NCI-H748 (cell line): ENCODE results near the gene TBC1D9B.
"Not testable (repeated sequence)": the region's sequence is repeated elsewhere in the genome, so short reads cannot be mapped to it uniquely, and the experiment has no call there.

Experiments
- DNase-seq: peaks from one replicate; lab custom pipeline; 2025; ENCODE audit not compliant: unreplicated experiment; lab: John Stamatoyannopoulos, UW

TBC1D9B gene

DNA sequence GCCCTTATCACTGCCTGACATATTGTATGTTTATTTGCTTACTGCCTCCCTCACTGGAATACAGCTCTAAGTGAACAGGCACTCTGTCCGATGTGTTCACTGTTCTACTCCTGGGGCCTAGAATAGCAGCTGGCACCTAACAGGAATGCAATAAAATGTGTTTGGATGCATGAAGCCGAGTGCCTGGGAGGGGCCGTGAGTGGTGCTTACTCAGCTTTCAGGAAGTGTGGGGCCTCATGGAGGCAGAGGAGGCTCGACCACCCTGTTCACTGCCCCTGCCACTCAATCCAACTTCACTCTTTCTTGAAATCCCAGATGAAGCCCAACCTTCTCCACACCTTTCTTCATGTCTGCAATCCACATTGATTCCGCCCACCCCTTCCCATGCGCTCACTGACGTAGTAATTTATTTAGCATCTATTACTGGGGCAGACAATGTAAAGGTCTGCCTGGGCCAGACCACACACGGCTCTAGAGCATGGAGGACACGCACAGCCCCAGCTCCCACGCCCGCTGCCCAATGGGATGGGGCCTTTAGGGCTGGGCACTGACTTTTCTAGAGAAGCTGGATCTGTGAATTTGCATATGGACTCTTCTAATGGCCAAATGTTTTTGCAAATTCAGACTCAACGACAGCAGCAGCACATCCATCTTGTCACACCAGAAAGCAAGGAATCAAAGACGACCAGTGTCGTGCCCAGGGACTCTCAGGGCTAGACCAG is 21.3 kb downstream of the TBC1D9B start:
- no peak for DNase-seq

- no peak for DNase-seq
Measured at GRCh38 chr5:179885491-179886090, 22.1 kb downstream of the TBC1D9B start.

- no peak for DNase-seq
Measured at GRCh38 chr5:179883163-179883562, 24.5 kb downstream of the TBC1D9B start.

GRCh38 chr5:179882338-179882737 is 25.4 kb downstream of the TBC1D9B start:
- no peak for DNase-seq

GRCh38 chr5:179880848-179881590 is 26.7 kb downstream of the TBC1D9B start:
- DNase-seq: no peak

DNA sequence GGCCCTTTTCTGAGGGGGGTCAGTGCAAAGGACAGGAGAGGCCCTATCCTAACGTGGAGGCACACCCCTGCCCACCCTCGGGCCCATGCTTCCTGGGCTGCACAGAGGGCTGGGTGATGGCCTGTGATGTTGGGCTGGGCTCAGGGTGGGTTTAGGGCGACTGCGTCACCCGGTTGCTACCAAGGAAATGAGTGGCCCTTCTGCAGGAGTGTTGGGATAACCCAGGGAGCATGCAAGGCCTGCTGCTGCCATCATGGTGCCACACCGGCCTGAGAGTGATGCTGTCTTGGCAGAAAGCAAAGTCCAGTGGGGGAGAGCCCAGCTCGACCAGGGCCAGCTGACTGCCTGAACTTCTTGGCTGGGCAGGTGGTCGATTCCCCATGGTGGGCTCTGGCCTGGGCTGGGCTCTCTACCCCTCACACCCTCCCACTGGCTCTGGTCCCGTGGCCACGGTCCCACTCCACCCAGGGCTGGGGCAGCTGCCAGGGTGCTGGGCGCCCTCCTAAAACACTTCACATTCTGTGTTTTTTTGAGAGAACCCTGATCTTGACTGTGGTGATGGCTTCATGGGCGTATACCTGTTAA is 27.5 kb downstream of the TBC1D9B start:
- DNase-seq: no peak

- DNase-seq: no peak
Measured at GRCh38 chr5:179879690-179880010, 28.0 kb downstream of the TBC1D9B start.

GRCh38 chr5:179879003-179879689 is 28.6 kb downstream of the TBC1D9B start:
- no peak for DNase-seq

DNA sequence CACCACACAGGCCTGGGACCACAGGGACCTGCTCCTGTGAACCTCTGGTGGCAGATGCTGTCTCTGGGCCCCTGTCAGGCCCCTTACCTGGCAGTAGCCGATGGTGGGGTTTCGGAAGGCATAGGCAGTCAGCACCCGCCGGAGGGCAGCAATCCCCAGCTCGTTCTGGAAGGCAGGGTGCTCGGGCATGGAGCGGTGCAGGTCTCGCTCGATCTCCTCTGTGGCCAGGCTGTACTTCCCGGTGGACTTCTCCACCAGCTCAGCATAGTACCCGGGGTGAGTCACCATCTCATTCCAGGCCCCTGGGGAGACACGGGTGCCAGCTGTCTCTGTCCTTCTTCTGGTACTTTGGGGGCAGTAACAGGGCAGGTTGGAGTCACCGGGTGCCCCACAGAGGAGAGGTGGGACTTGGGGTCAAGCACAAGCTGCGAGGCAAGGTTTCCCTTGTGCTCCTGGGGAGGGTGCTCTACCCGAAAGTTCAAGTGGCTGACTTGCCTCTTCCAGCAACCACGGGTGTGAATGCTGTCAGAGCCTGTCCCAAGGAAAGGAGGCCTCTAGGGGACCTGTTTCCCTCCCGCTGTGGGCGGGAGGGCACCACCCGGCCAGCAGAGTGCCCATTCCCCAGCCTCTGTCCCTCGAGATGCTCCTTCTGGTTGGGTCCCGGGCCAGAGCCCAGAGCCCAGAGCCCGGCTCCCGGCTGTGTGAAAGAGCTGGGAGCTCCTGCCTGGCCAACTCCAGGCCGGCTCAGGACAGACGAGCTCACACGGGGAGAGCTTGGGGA is 29.3 kb downstream of the TBC1D9B start:
- DNase-seq: no peak

GRCh38 chr5:179876610-179876952 is 31.1 kb downstream of the TBC1D9B start:
- no peak for DNase-seq

DNA sequence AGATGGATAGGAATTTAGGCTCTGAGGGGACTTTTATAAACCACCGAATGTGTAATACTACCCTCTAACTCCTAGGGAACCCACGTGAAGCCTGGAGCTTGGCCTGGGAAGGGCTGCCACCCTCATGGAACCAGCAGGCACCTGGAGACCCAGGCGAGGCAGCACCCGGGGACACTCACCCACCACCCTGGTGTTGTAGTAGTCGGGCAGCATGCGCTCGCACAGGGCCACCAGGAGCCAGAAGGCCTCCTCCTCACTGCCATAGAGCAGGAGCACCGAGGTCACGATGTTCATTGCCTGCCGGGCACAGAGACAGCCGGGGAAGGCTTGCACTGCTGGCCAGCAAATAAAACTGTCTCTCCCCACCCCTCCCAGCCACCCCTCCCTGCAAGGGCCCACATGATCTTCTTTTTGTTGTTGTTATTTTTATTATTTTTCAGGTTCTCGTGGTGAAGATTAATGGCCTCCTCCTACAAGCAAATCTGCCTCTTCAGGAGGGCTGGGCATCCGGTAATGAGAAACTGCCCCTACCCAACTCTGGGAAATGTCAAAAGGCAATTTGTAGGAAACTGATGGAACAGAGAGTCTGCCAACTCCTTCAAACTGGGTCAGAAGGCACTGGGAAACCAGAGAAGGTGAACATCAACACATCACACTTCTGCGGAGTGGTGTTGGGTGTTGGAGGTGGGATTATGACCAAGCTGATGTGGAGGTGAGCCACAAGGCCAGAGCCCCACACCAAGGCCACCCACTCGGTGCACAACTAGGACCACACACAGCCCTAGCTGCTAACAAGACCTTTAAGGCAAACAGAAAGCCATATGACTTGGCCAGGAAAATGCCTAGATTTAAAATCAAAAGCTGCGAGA is 31.7 kb downstream of the TBC1D9B start:
- no peak for DNase-seq

DNA sequence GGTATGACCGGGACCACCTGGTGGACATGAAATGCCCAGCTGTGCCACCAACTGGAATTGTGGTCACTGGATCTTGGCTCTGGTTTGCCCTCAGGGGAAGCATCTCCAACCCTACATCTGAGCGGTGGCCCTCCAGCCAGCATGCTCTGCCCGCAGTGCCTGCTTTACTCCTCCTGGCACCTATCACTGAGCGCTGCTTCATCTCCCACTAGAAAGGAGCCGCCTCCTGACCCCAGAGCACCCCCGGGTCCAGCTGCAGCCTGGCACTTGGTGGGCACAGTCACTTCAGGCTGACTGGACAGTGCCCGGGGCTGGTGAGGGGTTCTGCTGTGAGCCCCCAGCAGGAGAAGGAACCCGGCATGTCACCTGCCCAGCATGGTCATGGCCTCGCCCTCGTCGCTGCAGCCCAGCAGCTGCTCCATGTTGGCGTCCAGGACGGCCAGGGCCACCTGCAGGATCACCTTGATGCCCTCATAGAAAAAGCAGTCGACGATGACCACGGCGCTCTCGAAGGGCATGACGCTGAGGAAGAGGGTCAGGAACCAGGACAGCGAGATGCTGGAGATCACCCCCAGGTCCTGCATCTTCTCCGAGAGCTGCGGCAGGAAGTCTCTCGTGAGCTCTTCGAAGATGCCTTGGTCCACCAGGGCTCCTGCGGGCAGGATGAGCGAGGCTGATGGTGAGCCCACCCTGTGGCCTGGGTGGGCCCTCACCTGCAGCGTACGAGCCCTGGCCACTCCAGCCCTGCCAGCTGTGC is 33.0 kb downstream of the TBC1D9B start:
- DNase-seq: no peak

- DNase-seq: no peak
Measured at GRCh38 chr5:179874136-179874535, 33.6 kb downstream of the TBC1D9B start.

DNA sequence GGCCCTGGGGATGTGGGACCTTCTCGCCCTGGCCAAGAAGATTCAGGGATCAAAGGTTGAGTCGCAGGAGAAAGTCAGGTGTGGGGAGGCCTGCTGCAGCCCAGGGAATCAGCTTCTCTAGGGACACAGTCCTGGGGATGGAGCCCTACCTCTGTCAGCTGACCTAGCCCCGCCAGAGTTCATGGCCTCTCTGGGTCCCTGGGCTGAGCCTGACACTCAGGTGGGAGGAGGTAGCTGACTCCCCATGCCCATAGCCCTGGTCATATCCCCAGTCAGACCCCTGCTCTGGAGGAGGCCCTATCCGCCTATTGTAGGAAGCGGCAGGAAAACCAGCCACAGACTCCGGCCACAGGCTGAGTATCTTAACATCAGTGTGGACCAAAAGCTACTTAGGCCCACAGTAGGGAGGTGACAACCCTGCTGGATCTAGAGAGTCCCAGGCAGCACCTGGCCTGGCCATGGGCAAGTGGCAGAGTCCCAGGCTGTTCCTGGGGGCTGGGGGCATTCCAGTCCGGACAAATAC is 34.0 kb downstream of the TBC1D9B start:
- DNase-seq: no peak

DNA sequence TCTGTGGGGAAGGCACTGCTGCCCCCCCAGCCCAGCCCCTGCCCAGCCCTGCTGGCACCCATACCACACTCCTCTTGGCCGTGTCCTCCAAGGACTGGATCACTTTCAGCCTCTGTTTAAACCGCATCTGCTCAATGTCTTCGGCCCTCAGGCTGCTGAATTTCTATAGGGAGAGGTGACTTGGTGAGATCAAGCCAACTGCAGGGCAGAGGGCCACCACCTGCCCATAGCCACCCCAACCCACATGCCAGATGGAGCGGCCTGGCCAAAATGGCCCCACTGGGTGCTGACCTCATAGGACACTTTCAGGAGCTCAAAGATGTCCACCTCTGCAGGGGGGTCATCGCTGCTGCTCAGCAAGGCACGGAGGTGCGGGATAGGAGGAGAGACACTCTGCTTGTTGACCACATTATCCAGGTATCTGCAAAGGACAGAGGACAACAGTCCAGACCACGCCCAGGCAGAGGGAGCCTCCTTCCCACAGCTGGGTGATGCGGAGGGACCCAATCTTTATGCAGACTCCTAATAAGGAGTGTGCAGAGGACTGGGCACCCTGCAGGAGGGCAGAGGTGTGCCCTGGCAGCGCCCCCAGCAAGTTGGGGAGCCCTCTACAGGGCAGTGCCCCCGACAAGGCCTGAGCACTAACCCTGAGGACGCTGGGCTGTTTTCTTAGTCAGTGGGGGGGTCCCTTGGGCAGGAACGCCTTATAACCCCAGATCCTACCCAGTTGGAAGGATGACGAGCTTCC is 34.7 kb downstream of the TBC1D9B start:
- DNase-seq: no peak

- no peak for DNase-seq
Measured at GRCh38 chr5:179872055-179872827, 35.5 kb downstream of the TBC1D9B start.

DNA sequence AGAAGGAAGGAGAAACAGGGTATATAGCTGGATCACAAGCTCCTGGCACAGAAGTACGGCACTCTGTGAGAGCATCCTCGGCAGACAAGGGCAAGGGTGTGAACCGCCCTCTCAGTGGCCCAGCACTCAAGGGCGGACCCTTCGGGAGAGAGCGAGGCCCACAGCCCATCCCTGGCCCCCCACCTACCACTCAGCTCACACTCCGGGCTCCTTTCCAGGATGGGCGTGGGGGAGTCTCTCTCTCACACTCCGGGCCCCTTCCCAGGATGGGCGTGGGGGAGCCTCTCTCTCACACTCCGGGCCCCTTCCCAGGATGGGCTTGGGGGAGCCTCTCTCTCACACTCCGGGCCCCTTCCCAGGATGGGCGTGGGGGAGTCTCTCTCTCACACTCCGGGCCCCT is 36.2 kb downstream of the TBC1D9B start:
- not testable (repeated sequence) for DNase-seq
